SH-SY5Y (cell line): Measurements from ENCODE around the gene PLXNB1.

Experiments used
- GATA2 ChIP-seq: IDR thresholded peaks from 2 replicates; pipeline ENCODE4 v1.6.1; 2011; ENCODE audit warnings: mild to moderate bottlenecking, low read depth, low read length
- GATA3 ChIP-seq: IDR thresholded peaks from 2 replicates; pipeline ENCODE4 v1.6.1; 2011; ENCODE audit warnings: low read depth, mild to moderate bottlenecking, low read length, moderate library complexity

DNA sequence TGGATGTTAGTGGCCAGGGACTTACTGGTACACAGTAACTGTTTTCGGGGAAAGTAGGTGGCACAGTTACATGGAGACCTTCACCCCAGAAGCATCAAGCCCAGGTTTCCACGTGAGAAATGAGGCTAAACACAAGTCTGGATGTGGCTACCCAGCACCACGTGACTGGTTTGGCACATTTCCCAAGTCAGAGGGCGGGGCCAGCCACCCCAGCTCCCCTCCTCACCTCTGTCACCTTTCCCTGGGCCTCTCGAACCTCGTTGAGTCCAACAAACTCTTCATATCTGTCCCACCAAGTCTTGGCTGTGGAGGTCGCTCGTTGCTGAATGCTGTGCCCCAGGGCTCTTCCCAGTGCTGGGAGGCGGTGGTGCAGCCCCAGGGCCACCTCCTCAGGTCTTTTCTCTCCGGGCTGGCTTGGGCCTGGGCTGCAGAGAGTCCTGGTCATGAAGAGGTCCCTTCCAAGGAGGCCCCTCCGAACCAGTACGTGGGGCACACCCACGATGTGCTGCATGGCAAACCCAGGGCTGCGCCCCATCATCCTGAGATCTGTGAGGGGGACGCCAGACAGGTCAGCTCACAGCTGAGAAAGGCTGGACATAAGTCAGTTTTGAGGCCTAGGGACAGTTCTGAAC is 4.8 kb upstream of the PLXNB1 start:
- no peak for TF ChIP-seq GATA2
- TF ChIP-seq GATA3 = no peak
